Stimulated activated CD4-positive, alpha-beta T cell treated with anti-CD3 and anti-CD28 coated beads, Interleukin-15, amount 100 ng/mL, for 24 hours (primary cell): ENCODE data around the gene SLC7A10.

Source experiments
- DNase-seq: peaks from one replicate; pipeline ENCODE4 v3.0.0-alpha.2; 2020

The SLC7A10 gene

GRCh38 chr19:33225458-33225926 is at the start of gene SLC7A10:
SLC7A10 (minus strand) TSS chr19:33225850; CDS start chr19:33225703, 147 bp downstream.
- no peak for DNase-seq

- DNase-seq, result no peak
Observed at GRCh38 chr19:33274663-33275558, 49.3 kb upstream of the SLC7A10 start.

GRCh38 chr19:33273881-33274662 is 48.4 kb upstream of the SLC7A10 start:
- peak; percentile 63 for DNase-seq

GRCh38 chr19:33273065-33273736 is 47.6 kb upstream of the SLC7A10 start:
- DNase-seq, result no peak

- no peak for DNase-seq
Observed at GRCh38 chr19:33271246-33272021, 45.8 kb upstream of the SLC7A10 start.

- no peak for DNase-seq
Observed at GRCh38 chr19:33270769-33271168, 45.1 kb upstream of the SLC7A10 start.

- no peak for DNase-seq
Observed at GRCh38 chr19:33269016-33269415, 43.4 kb upstream of the SLC7A10 start.

GRCh38 chr19:33268162-33268991 is 42.7 kb upstream of the SLC7A10 start:
- no peak for DNase-seq

- no peak for DNase-seq
Observed at GRCh38 chr19:33267706-33268105, 42.1 kb upstream of the SLC7A10 start.

GRCh38 chr19:33266974-33267484 is 41.4 kb upstream of the SLC7A10 start:
- DNase-seq, result no peak

- no peak for DNase-seq
Observed at GRCh38 chr19:33264881-33265445, 39.3 kb upstream of the SLC7A10 start.

- no peak for DNase-seq
Observed at GRCh38 chr19:33263325-33264023, 37.8 kb upstream of the SLC7A10 start.

GRCh38 chr19:33261511-33262189 is 36.0 kb upstream of the SLC7A10 start:
- DNase-seq, result no peak

- no peak for DNase-seq
Observed at GRCh38 chr19:33260628-33261418, 35.2 kb upstream of the SLC7A10 start.

- DNase-seq, result no peak
Observed at GRCh38 chr19:33259539-33259938, 33.9 kb upstream of the SLC7A10 start.

- DNase-seq, result no peak
Observed at GRCh38 chr19:33257828-33258227, 32.2 kb upstream of the SLC7A10 start.

GRCh38 chr19:33256261-33256660 is 30.6 kb upstream of the SLC7A10 start:
- DNase-seq, result no peak

GRCh38 chr19:33255781-33256180 is 30.1 kb upstream of the SLC7A10 start:
- no peak for DNase-seq
